DND-41 (cell line): ENCODE data around the gene KIF18B.

Experiments
- ATAC-seq: fragments of 200-7000 bp; cut with Tn5 transposase; 3 replicates; pipeline ENCODE4 v1.9.1; 2021; ENCODE audit warnings: low read depth; ENCODE audit not compliant: insufficient read depth
- DNase-seq: peaks from one replicate; pipeline ENCODE4 v3.0.0-alpha.2; 2020
- H2AFZ ChIP-seq: 2 replicates; pipeline ENCODE4 v1.6.0; 2012; ENCODE audit warnings: low read depth, low read length
- H3K27ac ChIP-seq: 2 replicates; pipeline ENCODE4 v1.5.1; 2012; ENCODE audit warnings: low read length, inconsistent platforms
- H3K27me3 ChIP-seq: fragments of 200-600 bp; sonication (generic); 2 replicates; pipeline ENCODE4 v1.6.0; 2012; ENCODE audit warnings: low read length, mild to moderate bottlenecking, inconsistent platforms; ENCODE audit not compliant: insufficient read depth, poor library complexity
- H3K36me3 ChIP-seq: 2 replicates; pipeline ENCODE4 v1.5.1; 2012; ENCODE audit warnings: low read length, inconsistent platforms; ENCODE audit not compliant: insufficient read depth
- H3K4me1 ChIP-seq: 2 replicates; pipeline ENCODE4 v1.5.1; 2012; ENCODE audit warnings: mild to moderate bottlenecking, low read length; ENCODE audit not compliant: insufficient read depth
- H3K4me2 ChIP-seq: 2 replicates; pipeline ENCODE4 v1.6.0; 2012; ENCODE audit warnings: mild to moderate bottlenecking, moderate library complexity, low read length, inconsistent platforms; ENCODE audit not compliant: insufficient read depth
- H3K4me3 ChIP-seq, 2 experiments: fragments of 200-600 bp in 1 of 2; shearing (Covaris generic) in 1 of 2; 2 replicates each; pipeline ENCODE4 v1.5.1; 2012 to 2016; ENCODE audit warnings: inconsistent platforms in 2 of 2, low read length in 2 of 2, mild to moderate bottlenecking in 2 of 2, low read depth in 1 of 2, moderate library complexity in 1 of 2
- H3K79me2 ChIP-seq: 2 replicates; pipeline ENCODE4 v1.6.0; 2012; ENCODE audit warnings: low read length, inconsistent platforms; ENCODE audit not compliant: insufficient read depth
- H3K9ac ChIP-seq: 2 replicates; pipeline ENCODE4 v1.6.0; 2012; ENCODE audit warnings: low read depth, mild to moderate bottlenecking, inconsistent platforms, low read length, moderate library complexity
- H3K9me3 ChIP-seq: 2 replicates; pipeline ENCODE4 v1.5.1; 2012; ENCODE audit warnings: low read length, moderate library complexity, mild to moderate bottlenecking, inconsistent platforms; ENCODE audit not compliant: insufficient read depth, severe bottlenecking
- H4K20me1 ChIP-seq: 2 replicates; pipeline ENCODE4 v1.6.0; 2012; ENCODE audit warnings: low read length; ENCODE audit not compliant: insufficient read depth
- EZH2 ChIP-seq: IDR thresholded peaks from 3 replicates; pipeline ENCODE4 v1.6.1; 2012; ENCODE audit warnings: borderline replicate concordance, low read depth, mild to moderate bottlenecking, moderate library complexity, low read length, inconsistent platforms; ENCODE audit not compliant: severe bottlenecking
- TF ChIP-seq, protein P1 (sequence below): IDR thresholded peaks from 2 replicates; pipeline ENCODE4 v1.5.1; 2012; ENCODE audit warnings: borderline replicate concordance, low read length, moderate library complexity, mild to moderate bottlenecking; ENCODE audit not compliant: poor library complexity, severe bottlenecking; ENCODE audit errors: extremely low read depth

The KIF18B gene

DNA sequence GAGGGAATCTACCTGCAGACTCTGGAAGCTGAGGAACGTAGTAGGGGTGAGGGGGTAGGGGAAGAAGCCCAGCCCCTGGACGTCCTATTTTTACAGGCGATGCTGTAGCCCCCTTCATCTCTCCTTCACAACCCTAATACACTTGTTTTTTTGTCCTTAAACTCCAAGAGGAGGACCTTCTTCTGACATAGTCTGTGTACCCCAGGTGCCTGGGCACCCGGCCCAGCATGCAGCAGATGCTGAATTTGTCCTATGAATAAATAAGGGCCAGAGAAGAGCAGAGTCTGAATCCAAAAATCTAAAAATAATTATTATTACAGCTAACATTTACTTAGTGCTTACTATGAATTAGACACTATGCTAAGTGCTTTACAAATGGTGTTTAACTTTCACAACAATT, 5.1 kb downstream of the KIF18B start:
- no peaks in the 10 kb centered on the region for H3K27me3 ChIP-seq
- peaks cover 100% of the 10 kb centered on the region for H3K79me2 ChIP-seq
- peaks cover 85% of the 10 kb centered on the region for H3K36me3 ChIP-seq
- peak overlapping the region; percentile 32; the same call in 1 of the 2 replicates for H3K27ac ChIP-seq
- H3K4me3 ChIP-seq = peak overlapping the region in 1 of 2 experiments; percentile 31; a peak in 1 of 4 replicates
- H2AFZ ChIP-seq = no peak overlapping the region
- no peak for ATAC-seq
- H3K4me2 ChIP-seq = peak overlapping the region; percentile 51
- H3K4me1 ChIP-seq = peaks cover 62% of the 10 kb centered on the region
- H3K9me3 ChIP-seq = no peaks in the 10 kb centered on the region
- no peak for DNase-seq
- peak overlapping the region; percentile 15; the same call in 1 of the 2 replicates for H3K9ac ChIP-seq
- TF ChIP-seq, protein P1, sequence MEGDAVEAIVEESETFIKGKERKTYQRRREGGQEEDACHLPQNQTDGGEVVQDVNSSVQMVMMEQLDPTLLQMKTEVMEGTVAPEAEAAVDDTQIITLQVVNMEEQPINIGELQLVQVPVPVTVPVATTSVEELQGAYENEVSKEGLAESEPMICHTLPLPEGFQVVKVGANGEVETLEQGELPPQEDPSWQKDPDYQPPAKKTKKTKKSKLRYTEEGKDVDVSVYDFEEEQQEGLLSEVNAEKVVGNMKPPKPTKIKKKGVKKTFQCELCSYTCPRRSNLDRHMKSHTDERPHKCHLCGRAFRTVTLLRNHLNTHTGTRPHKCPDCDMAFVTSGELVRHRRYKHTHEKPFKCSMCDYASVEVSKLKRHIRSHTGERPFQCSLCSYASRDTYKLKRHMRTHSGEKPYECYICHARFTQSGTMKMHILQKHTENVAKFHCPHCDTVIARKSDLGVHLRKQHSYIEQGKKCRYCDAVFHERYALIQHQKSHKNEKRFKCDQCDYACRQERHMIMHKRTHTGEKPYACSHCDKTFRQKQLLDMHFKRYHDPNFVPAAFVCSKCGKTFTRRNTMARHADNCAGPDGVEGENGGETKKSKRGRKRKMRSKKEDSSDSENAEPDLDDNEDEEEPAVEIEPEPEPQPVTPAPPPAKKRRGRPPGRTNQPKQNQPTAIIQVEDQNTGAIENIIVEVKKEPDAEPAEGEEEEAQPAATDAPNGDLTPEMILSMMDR = no peak
- H4K20me1 ChIP-seq = peaks cover 48% of the 10 kb centered on the region

DNA sequence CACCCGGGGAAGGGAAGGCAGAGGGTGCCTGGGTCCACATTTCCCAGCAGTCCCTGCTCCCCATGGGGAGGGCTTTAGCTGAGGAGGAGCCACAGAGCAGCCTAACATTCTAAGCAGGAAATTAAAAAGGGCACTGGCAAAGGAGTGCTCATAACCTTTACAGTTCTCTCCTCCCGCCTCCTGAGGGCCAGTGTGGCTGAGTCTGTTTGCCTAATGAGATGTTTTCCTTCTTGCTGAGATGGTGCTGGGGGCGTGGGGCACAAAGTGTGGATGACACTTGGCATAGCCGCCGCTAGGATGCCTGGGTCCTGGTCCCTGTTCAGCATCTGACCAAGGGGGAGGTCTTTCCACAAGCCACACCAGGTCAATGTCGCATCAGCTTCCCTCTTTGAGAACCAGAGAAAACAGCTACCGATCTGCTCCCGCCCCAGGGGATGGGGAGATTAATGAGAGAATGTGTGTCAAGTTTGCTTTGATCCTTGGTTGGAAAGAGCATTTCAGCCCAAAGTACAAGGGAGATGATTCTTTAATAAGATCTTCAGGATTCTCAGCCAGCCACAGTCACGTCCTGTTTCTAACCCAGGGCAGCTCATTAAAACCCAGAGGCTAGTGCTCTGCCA, 5.8 kb downstream of the KIF18B start:
- peaks cover 87% of the 10 kb centered on the region for H3K36me3 ChIP-seq

DNA sequence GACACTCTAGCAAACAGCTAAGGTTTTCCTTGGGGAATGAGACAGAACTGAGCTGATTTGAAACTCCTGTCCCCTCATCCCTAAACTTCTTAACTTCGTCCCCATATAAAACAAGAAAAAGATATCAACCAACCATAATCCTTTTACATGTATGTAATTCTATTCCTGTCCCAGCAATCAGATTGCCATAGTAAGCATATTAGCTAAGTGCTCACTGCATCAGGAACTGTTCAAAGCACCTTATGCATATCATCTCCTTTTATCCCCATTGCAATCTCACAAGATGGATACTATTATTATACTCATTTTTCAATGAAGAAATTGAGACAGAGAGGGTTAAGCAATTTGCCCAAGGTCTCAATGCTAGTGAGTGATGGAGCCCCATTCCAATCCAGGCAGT, 6.8 kb downstream of the KIF18B start:
- peaks cover 96% of the 10 kb centered on the region for H3K79me2 ChIP-seq
- no peak overlapping the region for H3K27ac ChIP-seq
- TF ChIP-seq, protein P1 = no peak
- no peak for TF ChIP-seq EZH2
- no peak overlapping the region for H3K9ac ChIP-seq
- H3K9me3 ChIP-seq = no peaks in the 10 kb centered on the region
- H3K36me3 ChIP-seq = peaks cover 87% of the 10 kb centered on the region
- H4K20me1 ChIP-seq = peaks cover 49% of the 10 kb centered on the region
- H3K4me2 ChIP-seq = peak overlapping the region; percentile 51
- peaks cover 53% of the 10 kb centered on the region for H3K4me1 ChIP-seq
- H3K27me3 ChIP-seq = no peaks in the 10 kb centered on the region
- no peak overlapping the region for H2AFZ ChIP-seq
- no peak overlapping the region for H3K4me3 ChIP-seq
- no peak for DNase-seq
- no peak for ATAC-seq

More for the DNA sequence above, 5.8 kb downstream of the KIF18B start:
- no peak overlapping the region for H2AFZ ChIP-seq
- H3K9me3 ChIP-seq = no peaks in the 10 kb centered on the region
- ATAC-seq = peak; percentile 69
- H3K4me2 ChIP-seq = peak overlapping the region; percentile 51
- H4K20me1 ChIP-seq = peaks cover 48% of the 10 kb centered on the region
- H3K79me2 ChIP-seq = peaks cover 100% of the 10 kb centered on the region
- no peaks in the 10 kb centered on the region for H3K27me3 ChIP-seq
- H3K4me1 ChIP-seq = peaks cover 62% of the 10 kb centered on the region
- H3K9ac ChIP-seq = peak overlapping the region; percentile 15; the same call in 1 of the 2 replicates
- no peak for DNase-seq
- peak overlapping the region; percentile 39 for H3K27ac ChIP-seq
- H3K4me3 ChIP-seq = peak overlapping the region in 1 of 2 experiments; percentile 31; a peak in 1 of 4 replicates
- TF ChIP-seq EZH2 = no peak
- TF ChIP-seq, protein P1 = no peak
